Measurements from ENCODE around the gene PDPK1. TPM values are rescaled to one million over a fixed set of nuclear protein-coding genes. Genes with fewer than 3 reads are reported as not detected.

PDPK1 gene
- total RNA-seq, 2 donors from 2014 or later = 25.0 to 29.5 TPM

DNA sequence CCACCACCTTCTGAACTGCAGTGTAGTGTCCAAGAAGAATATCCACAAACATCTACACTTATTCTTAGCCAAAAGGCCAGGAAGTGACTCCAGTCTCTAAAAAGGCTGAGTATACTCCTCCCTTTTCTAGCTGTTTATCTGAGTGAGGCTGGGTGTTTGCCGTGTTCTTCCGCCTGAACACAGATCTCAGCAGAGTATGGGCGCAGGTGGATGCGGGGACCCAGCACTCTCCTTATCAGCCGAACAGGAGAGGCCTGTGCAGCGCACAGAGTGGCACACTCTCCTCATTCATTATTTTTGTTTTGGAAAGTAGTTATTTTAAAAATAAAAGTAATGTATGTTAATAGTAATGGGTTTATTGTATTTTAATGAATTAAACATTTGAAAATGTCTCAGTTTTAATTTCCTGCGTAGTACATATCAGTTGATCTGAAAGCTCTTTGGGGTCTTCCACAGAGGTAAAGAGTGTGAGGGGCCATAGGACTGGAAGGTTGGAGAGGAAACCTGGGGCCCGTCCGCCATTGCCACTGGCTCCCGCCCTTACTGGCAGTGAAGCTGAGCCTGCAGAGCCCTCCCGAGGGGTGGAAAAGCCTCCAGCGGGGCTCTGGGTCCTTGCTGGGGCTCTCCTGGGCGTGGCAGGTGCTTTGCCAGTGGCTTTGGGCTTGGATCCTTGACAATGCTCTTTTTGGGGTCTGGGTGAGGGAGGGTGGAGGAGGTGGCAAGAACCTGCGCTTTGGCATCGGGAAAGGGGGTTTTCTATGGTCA is 53.8 kb downstream of the PDPK1 start:
- no peaks in the 10 kb centered on the region for H3K9me3 ChIP-seq
- peaks cover 0 to 13% of the 10 kb centered on the region in 2 donors for H3K4me1 ChIP-seq
- TF ChIP-seq, protein P1, sequence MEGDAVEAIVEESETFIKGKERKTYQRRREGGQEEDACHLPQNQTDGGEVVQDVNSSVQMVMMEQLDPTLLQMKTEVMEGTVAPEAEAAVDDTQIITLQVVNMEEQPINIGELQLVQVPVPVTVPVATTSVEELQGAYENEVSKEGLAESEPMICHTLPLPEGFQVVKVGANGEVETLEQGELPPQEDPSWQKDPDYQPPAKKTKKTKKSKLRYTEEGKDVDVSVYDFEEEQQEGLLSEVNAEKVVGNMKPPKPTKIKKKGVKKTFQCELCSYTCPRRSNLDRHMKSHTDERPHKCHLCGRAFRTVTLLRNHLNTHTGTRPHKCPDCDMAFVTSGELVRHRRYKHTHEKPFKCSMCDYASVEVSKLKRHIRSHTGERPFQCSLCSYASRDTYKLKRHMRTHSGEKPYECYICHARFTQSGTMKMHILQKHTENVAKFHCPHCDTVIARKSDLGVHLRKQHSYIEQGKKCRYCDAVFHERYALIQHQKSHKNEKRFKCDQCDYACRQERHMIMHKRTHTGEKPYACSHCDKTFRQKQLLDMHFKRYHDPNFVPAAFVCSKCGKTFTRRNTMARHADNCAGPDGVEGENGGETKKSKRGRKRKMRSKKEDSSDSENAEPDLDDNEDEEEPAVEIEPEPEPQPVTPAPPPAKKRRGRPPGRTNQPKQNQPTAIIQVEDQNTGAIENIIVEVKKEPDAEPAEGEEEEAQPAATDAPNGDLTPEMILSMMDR (IDR thresholded peaks at IDR 0.05) = no peak
- H3K4me3 ChIP-seq = no peak overlapping the region
- no peaks in the 10 kb centered on the region for H3K27me3 ChIP-seq
- H3K27ac ChIP-seq = no peak overlapping the region
- peaks cover 48% of the 10 kb centered on the region for H3K36me3 ChIP-seq
- DNase-seq (ENCODE audit: low spot score) = no peak

DNA sequence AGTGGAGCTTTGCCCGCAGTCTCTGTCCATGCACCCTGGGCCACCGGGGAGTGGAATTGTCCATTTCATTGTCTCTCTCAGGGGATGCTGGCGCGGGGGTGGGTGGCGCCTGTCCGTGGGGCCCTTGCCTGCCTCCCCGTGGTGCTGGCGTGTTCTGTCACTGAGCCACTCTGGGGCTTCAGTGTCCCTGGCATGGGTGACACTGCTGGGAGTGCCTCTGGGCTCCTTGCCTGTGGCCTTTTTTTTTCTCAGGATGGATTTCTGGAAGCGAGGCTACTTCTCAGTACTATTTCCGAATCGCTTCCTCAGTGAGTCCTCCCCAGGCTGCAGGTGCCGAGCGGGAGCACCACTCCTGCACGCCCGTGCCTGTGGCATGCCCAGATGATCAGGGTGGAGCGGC is 55.0 kb downstream of the PDPK1 start:
- no peaks in the 10 kb centered on the region for H3K27me3 ChIP-seq
- H3K27ac ChIP-seq = no peak overlapping the region
- H3K9me3 ChIP-seq = no peaks in the 10 kb centered on the region
- TF ChIP-seq, protein P1 (IDR thresholded peaks at IDR 0.05) = no peak
- no peak for DNase-seq (ENCODE audit: low spot score)
- H3K4me1 ChIP-seq = peaks cover 0 to 13% of the 10 kb centered on the region in 2 donors
- H3K4me3 ChIP-seq = no peak overlapping the region
- peaks cover 48% of the 10 kb centered on the region for H3K36me3 ChIP-seq

DNA sequence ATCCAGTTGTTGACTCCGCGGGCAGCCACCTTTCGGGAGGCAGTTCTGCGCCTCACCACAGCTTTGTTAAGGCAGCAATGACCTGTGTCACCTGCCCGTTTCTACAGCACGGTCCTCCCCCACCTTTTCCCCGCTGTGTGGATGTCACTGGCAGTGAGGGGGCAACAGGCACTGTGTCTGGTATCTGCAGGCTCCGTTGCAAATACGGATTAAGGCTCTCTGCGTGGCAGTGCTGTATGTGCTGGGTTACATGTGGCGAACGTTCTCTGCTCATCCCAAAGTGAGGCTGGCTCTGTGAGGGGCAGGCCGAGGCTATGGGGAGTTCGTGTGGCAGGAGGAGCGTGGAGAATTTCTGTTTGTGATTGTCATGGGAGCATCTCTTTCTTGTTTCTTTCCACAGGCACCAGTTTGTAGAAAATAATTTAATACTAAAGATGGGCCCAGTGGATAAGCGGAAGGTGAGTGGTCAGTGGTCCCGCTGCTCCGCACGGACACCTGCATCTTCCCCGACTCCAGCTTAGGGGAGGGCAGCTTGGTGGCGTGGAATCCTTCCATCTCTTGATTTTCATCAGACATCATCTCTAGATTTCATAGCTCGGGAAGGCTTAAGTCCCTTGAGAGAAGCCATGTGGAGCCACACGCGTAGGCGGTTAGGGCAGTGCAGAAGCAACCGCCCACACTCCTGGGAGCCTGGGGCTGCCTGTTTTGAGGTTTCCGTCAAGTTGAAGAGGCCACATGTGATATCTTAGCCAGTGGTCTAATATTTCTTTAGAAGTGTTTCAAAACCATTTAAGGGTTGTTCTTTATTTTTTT is 57.8 kb downstream of the PDPK1 start:
- Histone ChIP-seq H3K4me3 (no peak overlapping the region), H3K4me1 (peaks cover 0 to 16% of the 10 kb centered on the region in 2 donors), H3K36me3 (peaks cover 44% of the 10 kb centered on the region), H3K27ac (no peak overlapping the region), H3K9me3 (no peaks in the 10 kb centered on the region), H3K27me3 (no peaks in the 10 kb centered on the region)
- TF ChIP-seq, protein P1 (IDR thresholded peaks at IDR 0.05) = no peak
- DNase-seq (ENCODE audit: low spot score) = no peak

GRCh38 chr16:2596747-2597559 is 59.1 kb downstream of the PDPK1 start:
- H3K27ac ChIP-seq = no peak overlapping the region
- peaks cover 37% of the 10 kb centered on the region for H3K36me3 ChIP-seq
- H3K27me3 ChIP-seq = no peaks in the 10 kb centered on the region
- no peak for DNase-seq (ENCODE audit: low spot score)
- TF ChIP-seq, protein P1 (IDR thresholded peaks at IDR 0.05) = no peak
- no peaks in the 10 kb centered on the region for H3K9me3 ChIP-seq
- peaks cover 0 to 16% of the 10 kb centered on the region in 2 donors for H3K4me1 ChIP-seq
- no peak overlapping the region for H3K4me3 ChIP-seq

DNA sequence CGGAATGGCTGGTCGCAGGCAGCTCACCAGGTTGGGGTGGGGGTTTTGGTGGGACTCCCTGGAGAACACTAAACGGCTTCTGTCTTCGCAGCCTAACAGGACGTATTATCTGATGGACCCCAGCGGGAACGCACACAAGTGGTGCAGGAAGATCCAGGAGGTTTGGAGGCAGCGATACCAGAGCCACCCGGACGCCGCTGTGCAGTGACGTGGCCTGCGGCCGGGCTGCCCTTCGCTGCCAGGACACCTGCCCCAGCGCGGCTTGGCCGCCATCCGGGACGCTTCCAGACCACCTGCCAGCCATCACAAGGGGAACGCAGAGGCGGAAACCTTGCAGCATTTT is 59.7 kb downstream of the PDPK1 start:
- no peak for DNase-seq (ENCODE audit: low spot score)
- Histone ChIP-seq H3K27me3 (no peaks in the 10 kb centered on the region), H3K4me1 (peaks cover 0 to 18% of the 10 kb centered on the region in 2 donors), H3K9me3 (no peaks in the 10 kb centered on the region), H3K4me3 (no peak overlapping the region), H3K27ac (no peak overlapping the region), H3K36me3 (peaks cover 37% of the 10 kb centered on the region)
- TF ChIP-seq, protein P1 (IDR thresholded peaks at IDR 0.05) = no peak

All from right atrium auricular region (tissue), 2 donors.